HG03521 (cell line): Measurements from ENCODE around the gene MS4A10.
A peak's percentile ranks its signal among the peaks of the same experiment; 100 is the strongest.
"Not testable (repeated sequence)": the region's sequence is repeated elsewhere in the genome, so short reads cannot be mapped to it uniquely, and the experiment has no call there.

ENCODE experiments used
- ATAC-seq: cut with Tn5 transposase; IDR thresholded peaks from one replicate; pipeline ENCODE4 v1.9.1; 2021; ENCODE audit warnings: mild to moderate bottlenecking, moderate library complexity; ENCODE audit not compliant: unreplicated experiment

The MS4A10 gene

GRCh38 chr11:60821827-60822599 lies 36.9 kb downstream of the MS4A10 start:
- ATAC-seq, result no peak

- ATAC-seq, result not testable (repeated sequence)
These were observed 38.7 kb downstream of the MS4A10 start for GRCh38 chr11:60823745-60824306.

- ATAC-seq, result no peak
These were observed 40.0 kb downstream of the MS4A10 start for GRCh38 chr11:60825118-60825517.

- ATAC-seq, result no peak
These were observed 40.7 kb downstream of the MS4A10 start for GRCh38 chr11:60825790-60826189.

- ATAC-seq, result peak; percentile 48
These were observed 45.5 kb downstream of the MS4A10 start for GRCh38 chr11:60830478-60831142.

GRCh38 chr11:60831143-60831500 lies 46.0 kb downstream of the MS4A10 start:
- peak; percentile 73 for ATAC-seq

- no peak for ATAC-seq
These were observed 46.5 kb downstream of the MS4A10 start for GRCh38 chr11:60831501-60832079.

- ATAC-seq, result no peak
These were observed 49.8 kb downstream of the MS4A10 start for GRCh38 chr11:60834742-60835533.

- no peak for ATAC-seq
These were observed 50.4 kb downstream of the MS4A10 start for GRCh38 chr11:60835534-60835846.

- no peak for ATAC-seq
These were observed 51.9 kb downstream of the MS4A10 start for GRCh38 chr11:60836866-60837515.

- ATAC-seq, result no peak
These were observed 53.0 kb downstream of the MS4A10 start for GRCh38 chr11:60838132-60838531.

GRCh38 chr11:60840470-60841430 lies 55.6 kb downstream of the MS4A10 start:
- no peak for ATAC-seq

- ATAC-seq, result peak; percentile 83
These were observed 56.9 kb downstream of the MS4A10 start, which contains the start of gene CCDC86 for GRCh38 chr11:60841797-60842667. TSS of gene CCDC86 (plus strand) at chr11:60842113. CDS start at chr11:60842125, 12 bp downstream.

- ATAC-seq, result no peak
These were observed 57.8 kb downstream of the MS4A10 start for GRCh38 chr11:60842668-60843600.

- no peak for ATAC-seq
These were observed 59.1 kb downstream of the MS4A10 start for GRCh38 chr11:60844045-60844869.

- ATAC-seq, result no peak
These were observed 59.7 kb downstream of the MS4A10 start for GRCh38 chr11:60844870-60845221.

GRCh38 chr11:60845338-60845737 lies 60.2 kb downstream of the MS4A10 start:
- no peak for ATAC-seq
